D721Med (cell line): ENCODE data around the gene TMPRSS4.

ENCODE experiments used
- DNase-seq: peaks from one replicate; pipeline ENCODE4 v3.0.0; 2011; ENCODE audit warnings: low spot score; ENCODE audit not compliant: insufficient read length
- FAIRE-seq: peaks from 2 replicates; lab custom pipeline; 2011; peaks lifted over from hg19 to GRCh38; lab: Jason Lieb, UNC
- TF ChIP-seq, protein P1 (sequence below): IDR thresholded peaks from 2 replicates; pipeline ENCODE4 v1.5.1; 2012; ENCODE audit warnings: mild to moderate bottlenecking, control low read depth; ENCODE audit not compliant: insufficient read depth; ENCODE audit errors: missing control alignments

The TMPRSS4 gene, protein sequence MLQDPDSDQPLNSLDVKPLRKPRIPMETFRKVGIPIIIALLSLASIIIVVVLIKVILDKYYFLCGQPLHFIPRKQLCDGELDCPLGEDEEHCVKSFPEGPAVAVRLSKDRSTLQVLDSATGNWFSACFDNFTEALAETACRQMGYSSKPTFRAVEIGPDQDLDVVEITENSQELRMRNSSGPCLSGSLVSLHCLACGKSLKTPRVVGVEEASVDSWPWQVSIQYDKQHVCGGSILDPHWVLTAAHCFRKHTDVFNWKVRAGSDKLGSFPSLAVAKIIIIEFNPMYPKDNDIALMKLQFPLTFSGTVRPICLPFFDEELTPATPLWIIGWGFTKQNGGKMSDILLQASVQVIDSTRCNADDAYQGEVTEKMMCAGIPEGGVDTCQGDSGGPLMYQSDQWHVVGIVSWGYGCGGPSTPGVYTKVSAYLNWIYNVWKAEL

DNA sequence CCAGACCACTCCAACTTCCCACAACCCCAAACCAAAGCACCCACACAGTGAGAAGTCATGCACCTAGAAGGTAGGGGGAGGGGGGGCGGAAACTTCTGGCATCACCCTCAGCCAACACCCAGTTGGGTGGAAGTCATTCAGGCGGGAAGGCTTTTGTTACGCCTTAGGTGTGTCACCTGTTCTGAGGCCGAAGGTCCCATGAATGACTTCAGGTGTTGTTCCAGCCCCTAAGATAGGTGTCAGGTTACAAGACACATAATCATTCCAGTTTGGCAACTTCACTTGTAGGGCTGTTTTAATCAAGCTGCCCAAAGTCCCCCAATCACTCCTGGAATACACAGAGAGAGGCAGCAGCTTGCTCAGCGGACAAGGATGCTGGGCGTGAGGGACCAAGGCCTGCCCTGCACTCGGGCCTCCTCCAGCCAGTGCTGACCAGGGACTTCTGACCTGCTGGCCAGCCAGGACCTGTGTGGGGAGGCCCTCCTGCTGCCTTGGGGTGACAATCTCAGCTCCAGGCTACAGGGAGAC lies at the start of gene TMPRSS4:
Gene TMPRSS4, plus strand, starts transcription at position 325 of the 528 bp plus-strand sequence. CDS start 225 bp downstream, outside the sequence.
- FAIRE-seq (no peak), DNase-seq (no peak)
- TF ChIP-seq, protein P1, sequence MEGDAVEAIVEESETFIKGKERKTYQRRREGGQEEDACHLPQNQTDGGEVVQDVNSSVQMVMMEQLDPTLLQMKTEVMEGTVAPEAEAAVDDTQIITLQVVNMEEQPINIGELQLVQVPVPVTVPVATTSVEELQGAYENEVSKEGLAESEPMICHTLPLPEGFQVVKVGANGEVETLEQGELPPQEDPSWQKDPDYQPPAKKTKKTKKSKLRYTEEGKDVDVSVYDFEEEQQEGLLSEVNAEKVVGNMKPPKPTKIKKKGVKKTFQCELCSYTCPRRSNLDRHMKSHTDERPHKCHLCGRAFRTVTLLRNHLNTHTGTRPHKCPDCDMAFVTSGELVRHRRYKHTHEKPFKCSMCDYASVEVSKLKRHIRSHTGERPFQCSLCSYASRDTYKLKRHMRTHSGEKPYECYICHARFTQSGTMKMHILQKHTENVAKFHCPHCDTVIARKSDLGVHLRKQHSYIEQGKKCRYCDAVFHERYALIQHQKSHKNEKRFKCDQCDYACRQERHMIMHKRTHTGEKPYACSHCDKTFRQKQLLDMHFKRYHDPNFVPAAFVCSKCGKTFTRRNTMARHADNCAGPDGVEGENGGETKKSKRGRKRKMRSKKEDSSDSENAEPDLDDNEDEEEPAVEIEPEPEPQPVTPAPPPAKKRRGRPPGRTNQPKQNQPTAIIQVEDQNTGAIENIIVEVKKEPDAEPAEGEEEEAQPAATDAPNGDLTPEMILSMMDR: no peak

DNA sequence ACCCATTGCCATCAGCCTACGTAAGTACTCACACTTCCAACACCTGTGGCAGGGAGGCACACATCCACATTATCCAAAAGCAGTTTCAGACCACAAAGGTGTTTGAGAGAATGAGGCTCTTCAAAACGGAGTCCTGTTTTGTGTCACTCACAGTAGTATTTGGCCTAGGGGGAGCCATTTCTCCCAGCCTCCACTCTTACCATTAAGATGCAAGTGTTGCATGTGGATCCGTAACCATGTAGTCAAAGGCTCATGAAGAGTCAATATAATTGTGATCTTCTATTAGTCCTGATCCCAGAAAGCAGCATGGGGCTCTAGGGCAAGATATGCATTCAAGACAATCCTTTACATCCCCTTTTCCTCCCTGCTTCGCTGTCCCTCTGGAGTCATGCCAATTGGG lies 49.2 kb upstream of the TMPRSS4 start:
- DNase-seq (no peak), FAIRE-seq (no peak)
- TF ChIP-seq, protein P1: no peak

DNA sequence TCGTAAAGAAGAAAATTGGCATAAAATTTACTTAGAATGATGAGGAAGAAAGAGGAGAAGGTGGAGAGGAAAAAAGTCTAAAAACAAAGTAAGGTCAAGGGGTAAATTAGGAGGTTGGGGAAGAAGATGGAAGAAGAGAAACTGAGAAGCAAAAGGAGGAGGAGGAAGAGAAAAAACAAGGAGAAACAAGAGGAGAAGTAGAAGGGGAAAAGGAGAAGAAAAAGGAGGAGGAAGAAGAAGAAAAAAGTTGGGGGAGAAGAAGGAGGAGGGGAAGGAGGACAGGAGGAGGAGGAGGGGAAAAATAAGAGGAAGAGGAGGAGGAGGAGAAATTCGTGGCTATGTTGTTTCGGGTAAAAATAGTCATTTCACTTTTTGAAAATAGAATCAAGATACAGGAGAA lies 48.3 kb upstream of the TMPRSS4 start:
- TF ChIP-seq, protein P1: no peak
- no peak for DNase-seq
- FAIRE-seq: no peak

DNA sequence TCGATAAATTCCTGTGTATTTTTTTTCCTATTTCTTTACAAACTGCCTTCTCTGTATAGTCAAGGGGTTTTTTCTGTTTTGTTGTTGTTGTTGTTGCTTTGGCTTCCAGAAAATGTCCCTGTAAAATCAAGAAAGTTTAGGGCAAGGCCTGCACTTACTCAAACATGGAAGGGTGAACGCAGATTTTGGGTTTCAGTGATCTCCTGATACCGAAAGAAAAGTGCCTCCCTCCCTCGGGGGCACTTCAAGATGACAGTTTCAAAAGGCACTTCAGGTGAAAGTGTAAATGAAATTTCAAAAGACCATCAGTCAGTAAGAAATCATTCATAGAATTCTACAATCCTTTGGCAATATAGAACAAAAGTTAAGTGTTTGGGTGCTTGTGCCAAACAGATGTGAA lies 43.4 kb upstream of the TMPRSS4 start:
- TF ChIP-seq, protein P1: no peak
- DNase-seq: no peak
- no peak for FAIRE-seq

DNA sequence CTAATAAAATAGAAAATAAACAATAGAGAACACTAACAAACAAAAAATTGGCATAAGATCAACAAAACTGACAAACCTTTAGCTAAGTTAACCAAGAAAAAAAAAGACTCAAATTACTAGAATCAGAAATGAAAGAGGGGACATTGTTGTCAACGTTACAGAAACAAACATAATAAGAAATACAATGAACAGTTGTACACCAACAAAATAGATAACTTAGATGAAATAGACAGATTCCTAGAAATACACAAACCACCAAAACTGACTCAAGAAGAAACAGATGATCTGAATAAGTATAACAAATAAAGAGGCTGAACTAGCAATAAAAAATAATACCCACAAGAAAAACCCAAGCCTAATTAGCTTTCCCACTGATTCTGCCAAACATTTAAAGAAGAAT lies 34.7 kb upstream of the TMPRSS4 start:
- FAIRE-seq: no peak

DNA sequence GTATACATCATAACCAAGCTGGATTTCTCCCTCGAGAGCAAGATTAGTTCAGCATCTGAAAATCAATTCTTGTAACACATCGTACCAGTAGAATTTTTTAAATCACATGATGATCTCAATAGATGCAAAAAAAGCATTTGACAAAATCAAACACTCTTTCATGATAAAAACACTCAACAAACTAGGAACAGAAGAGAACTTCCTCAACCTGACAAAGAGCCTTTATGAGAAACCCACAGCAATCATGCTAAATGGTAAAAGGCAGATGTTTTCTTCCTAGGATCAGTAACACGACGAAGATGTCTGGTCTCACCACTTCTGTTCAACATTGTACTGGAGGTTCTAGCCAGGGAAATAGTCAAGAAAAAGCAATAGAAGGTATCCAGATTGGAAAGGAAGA lies 34.1 kb upstream of the TMPRSS4 start:
- FAIRE-seq (no peak), DNase-seq (no peak)
- TF ChIP-seq, protein P1: no peak

More for the DNA sequence above, 34.7 kb upstream of the TMPRSS4 start:
- TF ChIP-seq, protein P1: no peak
- no peak for DNase-seq

DNA sequence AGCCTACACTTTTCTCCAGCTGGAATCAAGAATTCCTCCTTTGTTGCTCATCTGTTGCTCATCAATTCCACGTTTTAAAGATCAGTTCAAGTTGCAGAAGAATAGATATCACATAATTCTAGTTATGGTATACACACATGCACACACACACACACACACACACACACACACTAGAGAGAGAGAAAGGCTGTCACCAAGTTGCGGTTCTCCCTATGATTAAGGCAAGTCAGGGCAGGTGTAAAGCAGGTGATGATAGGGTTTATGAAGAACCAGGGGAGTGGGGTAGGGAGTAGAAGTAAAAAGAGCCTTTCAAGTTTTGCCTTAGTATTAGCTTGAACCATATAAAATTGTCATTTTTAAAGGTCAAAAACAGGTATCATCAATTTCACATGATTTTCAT lies 31.7 kb upstream of the TMPRSS4 start:
- TF ChIP-seq, protein P1: no peak
- DNase-seq (no peak), FAIRE-seq (no peak)
